ENCODE measurements around the gene XNDC1N.
A peak's percentile ranks its signal among the peaks of the same experiment; 100 is the strongest.

XNDC1N gene, protein sequence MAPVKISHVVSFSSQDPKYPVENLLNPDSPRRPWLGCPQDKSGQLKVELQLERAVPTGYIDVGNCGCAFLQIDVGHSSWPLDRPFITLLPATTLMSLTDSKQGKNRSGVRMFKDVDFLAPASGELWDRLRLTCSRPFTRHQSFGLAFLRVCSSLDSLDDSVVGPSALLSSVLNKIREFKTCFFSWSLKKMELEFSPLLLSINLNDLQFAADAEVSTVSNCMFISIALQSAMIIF

DNA sequence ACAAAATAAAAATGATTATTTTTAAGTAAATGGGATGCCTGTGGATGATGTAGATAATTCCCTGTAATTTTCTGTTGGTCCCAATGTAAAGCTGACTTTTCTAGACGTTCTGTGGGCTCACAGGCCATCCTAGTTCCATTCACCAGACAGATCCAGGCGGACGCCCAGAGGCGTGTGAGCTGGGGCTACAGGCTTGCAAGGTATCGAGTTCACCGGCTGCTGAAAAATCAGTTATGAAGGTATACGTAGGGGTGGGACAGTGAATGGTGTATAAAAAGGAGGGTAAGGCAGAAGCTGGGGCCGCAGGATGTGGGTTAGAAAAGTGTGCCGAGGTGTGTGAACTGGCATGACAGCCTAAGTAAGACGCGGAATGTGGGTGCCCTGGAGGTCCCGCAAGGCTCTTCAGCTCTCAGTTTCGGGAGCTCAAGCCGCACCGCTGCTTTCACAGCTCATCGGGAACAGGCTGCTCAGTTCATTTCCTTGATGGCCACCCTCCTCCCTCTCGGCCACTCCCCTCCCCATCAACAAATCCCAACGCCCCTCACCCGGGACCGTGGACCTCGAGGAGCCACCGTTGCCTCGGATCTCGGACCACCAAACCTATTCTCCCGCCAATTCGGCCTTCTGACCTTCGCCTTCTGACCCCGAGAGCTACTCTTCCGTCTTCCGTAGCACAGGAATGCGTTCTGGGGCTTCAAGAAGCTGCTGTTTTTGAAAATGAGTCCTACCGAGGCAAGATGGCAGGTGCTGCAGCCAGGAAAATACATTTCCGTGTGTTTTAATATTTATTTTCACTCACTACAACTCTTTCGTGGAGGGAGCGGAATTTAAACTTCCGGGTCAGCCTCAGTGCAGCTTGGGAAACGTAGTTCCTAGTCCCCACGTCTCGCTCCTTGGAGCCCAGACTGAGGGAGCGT lies at the start of gene XNDC1N:
Gene XNDC1N (minus strand): TSS at position 775 of the 917 bp plus-strand sequence. CDS start 5,241 bp downstream, outside the sequence.
- peak; percentile 83 for DNase-seq (ENCODE audit: low spot score)

DNA sequence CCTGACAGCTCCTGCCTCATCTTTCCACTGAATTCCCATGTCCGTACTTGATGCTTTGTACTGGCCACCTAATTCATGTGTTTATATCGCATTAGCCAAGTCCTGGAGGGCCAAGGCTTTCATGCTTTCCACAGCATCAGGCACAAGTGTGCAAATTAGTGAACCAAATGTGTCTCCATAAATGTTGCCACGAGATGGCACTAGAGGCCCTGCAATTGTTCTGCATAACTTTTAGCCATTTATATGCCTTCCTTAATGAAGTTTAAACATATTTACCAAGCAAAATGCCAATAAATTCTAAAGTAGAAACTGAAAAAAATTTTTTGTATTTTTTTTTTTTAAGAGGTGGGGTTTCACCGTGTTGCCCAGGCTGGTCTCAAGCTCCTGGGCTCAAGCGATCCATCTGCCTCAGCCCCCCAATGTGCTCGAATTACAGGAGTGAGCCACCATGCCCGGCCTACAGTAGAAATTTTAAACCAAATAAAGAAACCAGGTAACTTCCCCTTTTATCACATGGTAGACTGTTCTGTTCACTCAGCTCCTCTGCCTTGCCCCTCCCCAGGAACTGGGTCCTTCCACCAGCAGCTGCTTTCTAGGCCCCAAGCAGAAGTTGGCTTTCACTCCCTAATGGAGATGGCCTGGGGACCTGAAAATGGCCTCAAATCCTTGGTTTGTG lies 49.5 kb upstream of the XNDC1N start:
- DNase-seq (ENCODE audit: low spot score), result peak; percentile 63

DNA sequence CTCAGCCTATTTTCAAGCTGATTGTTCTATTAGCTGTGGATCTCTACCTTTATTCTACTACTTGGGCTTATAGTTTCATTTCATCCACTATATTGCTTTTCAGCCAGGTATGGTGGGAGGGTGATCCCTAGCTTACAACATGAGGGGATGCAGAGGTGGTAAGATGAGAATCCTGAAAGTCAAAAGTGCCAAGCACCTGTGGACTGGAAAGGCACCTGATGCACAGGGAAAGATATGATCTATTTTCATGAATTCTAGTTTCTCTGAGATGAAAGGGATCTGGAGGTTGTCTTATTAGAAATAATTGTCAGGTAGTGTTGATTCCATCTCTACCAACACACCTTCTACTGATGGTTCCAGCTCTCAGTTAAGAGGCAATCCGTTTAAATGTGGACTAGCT lies 48.7 kb upstream of the XNDC1N start:
- DNase-seq (ENCODE audit: low spot score), result no peak

DNA sequence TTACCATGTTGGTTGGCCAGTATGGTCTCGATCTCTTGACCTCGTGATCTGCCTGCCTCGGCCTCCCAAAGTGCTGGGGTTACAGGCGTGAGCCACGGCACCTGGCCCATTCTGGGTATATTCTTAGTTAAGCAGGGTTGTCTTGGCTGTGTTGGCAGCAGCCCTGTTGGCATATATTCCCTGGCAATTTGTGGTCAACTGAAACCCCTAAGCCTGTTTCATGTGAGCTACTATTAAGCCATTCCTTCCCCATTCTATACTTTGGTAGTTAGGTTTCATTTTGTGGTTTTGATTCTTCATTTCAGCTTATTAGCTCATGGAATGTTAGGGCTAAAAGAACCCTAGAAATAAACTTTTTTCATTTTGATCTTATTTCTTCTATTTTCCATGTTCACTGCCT lies 48.2 kb upstream of the XNDC1N start:
- DNase-seq (ENCODE audit: low spot score), result no peak

DNA sequence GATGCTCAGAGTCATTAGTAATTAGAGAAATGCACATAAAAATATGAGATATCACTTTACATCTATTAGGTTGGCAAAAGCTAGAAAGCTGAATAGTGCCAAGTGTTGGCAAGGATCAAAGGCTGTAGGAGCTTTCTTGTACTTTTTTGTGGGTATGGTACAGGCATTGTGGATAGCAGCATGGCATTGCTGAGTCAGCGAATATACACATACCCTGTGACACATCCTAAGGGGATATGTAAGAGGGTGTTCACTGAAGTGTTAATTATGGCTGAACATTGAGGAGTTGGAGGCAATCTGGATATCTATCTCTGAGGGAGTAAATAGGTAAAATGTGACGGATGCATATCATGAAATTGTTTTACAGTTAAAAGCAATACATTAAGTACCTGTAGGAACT lies 43.3 kb upstream of the XNDC1N start:
- DNase-seq (ENCODE audit: low spot score), result no peak

DNA sequence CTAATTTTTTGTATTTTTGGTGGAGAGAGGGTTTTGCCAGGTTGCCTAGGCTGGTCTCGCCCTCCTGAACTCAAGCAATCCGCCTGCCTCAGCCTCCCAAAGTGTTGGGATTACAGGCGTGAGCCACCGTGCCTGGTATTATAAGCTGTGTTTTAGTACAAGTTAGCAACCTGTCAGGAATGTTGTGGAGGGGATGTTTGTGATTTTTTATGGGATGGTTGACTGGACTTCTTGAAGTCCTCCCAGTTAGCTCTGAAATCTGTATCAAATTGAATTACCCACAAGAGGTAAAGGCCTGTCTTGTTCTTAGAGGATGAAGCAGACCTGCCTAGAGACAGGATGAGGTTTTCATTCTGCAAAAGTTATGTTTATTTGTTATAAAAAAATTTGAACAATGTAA lies 36.2 kb upstream of the XNDC1N start:
- no peak for DNase-seq (ENCODE audit: low spot score)

DNA sequence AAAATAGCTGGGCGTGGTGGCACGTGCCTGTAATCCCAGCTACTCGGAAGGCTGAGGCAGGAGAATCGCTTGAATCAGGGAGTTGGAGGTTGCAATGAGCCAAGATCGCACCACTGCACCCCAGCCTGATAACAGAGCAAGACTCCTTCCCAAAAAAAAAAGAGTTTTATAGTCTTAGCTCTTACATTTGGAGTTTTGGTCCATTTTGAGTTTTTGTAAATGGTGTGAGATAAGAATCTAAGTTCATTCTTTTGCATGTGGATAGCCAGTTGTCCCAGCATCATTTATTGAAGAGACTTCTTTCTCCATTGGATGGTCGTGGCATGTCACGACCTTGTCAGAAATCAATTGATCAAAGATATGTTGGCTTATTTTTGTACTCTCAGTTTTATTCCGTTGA lies 35.1 kb upstream of the XNDC1N start:
- no peak for DNase-seq (ENCODE audit: low spot score)

DNA sequence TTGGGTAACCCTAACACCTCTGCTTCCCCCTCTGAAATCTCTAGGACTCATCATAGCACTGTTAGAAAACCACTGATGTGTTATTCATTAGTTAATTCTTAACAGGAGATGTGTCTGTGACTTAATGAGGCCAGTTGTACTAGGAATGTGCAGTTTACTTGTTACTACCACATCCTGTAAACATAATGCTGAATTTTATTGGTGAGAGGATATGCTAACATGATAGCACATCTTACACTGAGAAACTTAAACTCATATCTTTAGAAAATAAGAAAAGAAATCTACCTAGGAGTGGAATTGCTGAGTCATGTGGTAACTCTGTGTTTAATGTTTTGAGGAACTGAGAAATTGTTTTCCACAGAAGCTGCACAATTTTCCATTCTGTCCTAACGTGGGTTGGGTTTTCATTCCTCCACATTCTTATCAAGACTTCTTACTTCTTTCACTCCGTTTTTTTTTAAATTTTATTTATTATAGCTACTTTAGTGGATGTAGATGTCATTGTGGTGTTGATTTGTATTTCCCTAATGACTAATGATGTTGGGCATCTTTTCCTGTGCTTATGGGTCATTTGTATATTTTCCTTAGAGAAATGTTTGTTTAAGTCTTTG lies 34.1 kb upstream of the XNDC1N start:
- no peak for DNase-seq (ENCODE audit: low spot score)

DNA sequence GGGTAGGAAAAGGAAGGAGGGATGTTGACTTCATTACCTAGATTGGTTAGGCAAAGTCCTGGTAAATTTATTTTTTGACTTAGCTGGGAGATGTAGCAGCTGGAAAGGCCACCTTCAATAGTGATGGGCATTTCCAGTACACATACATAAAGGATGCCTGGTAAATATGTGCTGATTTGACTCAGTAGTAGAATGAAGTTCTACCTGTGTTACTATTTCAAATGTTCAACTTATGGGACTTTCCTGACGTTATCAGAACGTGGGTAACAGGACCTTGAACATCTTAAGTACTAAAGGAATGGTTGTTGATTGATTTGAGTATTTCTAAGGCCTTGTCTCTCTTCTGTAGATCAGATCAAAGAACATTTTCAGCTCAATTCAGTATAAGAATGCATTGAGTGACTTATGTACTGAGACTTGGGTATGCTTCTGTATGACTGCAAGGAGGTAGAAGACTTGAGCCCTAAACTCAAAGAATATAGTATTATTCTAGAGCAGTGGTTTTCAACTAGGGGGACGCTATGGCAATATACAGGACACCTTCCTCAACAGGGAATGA lies 27.6 kb upstream of the XNDC1N start:
- no peak for DNase-seq (ENCODE audit: low spot score)

DNA sequence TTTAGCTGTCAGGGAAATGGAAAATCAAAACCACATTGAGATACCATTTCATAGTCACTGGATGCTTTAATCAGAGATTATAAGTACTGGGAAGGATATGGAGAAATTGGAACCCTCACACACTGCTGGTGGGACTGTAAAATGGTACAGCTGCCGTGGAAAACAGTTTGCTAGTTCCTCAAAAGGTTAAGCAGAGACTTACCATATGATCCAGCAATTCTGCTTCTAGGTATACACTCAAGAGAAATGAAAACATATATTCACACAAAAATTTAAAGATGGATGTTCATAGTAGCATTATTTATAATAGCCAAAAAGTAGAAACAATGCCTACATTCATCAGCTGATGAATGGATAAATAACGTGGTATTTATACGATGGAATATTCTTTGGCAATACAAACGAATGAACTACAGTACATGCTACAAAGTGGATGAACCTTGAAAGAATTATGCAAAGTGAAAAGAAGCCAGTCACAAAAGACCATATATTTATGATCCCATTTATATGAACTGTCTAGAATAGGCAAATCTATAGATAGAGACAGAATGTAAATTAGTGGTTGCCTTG lies 23.4 kb upstream of the XNDC1N start:
- no peak for DNase-seq (ENCODE audit: low spot score)

DNA sequence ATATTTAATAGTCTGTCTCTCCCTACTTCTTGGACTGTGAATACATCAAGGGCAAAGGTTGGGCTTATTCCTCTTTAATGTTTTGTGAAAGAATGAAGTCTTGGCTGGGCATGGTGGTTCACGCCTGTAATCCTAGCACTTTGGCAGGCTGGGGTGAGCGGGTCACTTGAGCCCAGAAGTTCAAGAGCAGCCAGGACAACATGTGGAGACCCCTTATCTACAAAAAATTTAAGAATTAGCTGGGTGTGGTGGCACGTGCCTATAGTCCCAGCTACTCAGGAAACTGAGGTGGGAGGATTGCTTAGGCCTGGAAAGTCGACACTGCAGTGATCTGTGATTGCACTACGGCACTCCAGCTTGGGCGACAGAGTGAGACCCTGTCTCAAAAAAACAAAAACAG lies 20.6 kb upstream of the XNDC1N start:
- no peak for DNase-seq (ENCODE audit: low spot score)

DNA sequence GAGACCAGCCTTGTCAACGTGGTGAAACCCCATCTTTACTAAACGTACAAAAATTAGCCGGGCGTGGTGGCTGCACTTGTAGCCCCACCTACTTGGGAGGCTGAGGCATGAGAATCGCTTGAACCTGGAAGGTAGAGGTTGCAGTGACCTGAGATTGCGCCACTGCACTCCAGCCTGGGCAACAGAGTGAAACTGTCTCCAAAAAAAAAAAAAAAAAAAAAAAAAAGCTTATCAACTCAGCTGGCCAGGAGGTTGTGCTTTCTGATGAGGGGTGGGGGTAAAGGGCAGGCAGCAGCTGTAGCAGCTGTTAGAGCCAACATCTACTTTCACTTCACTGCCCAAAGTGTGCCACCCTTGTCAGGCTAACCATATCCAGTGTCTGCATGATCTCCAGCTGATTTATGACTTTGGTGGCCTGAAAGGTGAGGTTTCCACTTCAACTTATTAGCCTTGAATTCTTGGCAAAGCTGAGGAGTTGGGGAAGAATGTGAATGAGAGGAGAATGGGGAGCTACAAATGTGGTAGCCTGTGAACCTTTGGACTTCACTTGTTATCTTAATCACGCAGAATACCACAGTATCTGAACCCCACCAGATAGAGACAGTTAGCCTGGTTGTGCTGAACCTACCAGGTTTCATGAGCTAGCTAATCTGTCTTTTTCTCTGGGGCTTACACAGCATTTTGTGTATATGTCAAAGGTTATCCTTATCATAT lies 20.1 kb upstream of the XNDC1N start:
- no peak for DNase-seq (ENCODE audit: low spot score)

DNA sequence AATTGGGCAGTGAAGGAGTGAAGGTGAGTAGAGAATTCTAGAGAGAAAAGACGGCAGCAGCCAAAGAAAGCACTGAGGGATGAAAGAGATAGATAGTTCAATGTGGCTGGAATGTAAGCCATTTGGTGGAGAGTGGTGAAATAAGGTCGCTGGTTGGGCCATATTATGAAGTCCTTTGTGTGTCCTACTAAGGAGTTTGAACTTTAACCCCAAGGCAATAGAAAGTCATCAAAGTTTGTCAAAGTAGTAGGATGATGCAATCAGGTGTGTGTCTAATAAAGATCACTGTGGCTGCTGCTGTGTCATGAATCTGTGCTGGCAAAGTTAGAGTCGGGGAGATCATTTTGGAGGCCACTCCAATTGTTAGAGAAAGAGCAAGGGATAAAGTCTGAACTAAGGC lies 19.1 kb upstream of the XNDC1N start:
- DNase-seq (ENCODE audit: low spot score), result no peak

DNA sequence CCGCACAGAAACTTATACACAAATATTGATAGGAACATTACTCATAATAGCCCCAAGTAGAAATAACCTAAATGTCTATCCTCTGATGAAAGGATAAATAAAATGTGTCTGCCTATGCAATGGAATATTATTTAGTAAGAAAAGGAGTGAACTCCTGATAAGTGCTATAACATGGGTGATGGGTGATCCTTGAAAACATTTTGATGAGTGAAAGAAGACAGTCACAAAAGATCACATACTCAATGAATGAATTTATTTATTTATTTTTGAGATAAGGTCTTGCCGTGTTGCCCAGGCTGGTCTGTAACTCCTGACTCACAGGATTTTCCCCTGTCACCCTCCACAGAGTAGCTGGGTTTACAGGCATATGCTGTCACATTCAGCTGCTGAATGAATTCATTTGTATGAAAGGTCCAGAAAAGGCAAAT lies 17.8 kb upstream of the XNDC1N start:
- DNase-seq (ENCODE audit: low spot score), result no peak

DNA sequence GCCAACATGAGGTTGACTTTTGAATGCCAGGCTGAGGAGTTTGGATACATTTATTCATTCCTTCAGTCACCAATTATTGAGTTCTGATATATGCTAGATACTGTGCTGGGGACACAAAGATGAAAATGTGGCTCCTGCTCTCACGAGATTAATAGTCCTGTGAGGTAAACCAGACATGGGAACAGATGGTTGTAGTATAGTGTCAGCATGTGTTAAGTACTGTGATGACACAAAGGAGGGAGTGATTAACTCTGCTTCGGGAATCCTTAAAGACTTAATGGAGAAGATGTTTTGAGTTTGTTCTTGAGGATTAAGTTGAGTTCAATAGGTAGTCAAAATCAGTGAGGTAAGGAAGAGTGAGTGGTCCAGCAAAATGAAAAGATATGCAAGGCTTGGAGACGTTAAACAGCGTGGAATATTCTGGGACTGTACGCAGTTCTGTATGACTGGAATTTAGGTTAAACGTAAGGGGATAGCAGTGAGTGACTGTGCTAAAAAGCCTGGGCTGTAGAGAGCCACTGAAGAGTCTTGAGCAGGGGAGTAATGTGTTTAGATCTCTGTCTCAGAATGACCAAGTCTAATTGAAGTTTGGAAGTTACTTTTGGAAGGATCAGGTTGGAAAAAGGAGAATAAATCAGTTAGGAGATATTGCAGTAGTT lies 12.3 kb upstream of the XNDC1N start:
- DNase-seq (ENCODE audit: low spot score), result peak; percentile 65

DNA sequence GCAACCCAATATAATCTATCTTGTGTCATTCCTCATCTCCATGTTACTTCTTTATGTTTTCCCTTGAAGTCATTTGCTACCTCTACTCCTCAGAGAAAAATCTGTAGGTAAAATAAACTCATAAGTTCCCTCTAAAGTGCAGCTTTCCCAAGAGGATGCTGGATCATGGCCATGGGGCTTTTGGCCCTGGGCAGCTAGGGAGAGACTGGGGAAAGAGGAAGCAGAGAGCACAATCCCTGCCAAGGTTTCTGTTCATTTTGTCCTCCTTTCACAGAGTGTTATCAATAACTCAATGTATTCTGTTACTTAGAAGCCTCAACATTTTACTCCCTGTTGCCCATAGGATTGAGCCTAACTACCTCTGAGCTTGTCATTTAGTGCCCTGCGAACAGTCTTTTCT lies 9.4 kb upstream of the XNDC1N start:
- no peak for DNase-seq (ENCODE audit: low spot score)

DNA sequence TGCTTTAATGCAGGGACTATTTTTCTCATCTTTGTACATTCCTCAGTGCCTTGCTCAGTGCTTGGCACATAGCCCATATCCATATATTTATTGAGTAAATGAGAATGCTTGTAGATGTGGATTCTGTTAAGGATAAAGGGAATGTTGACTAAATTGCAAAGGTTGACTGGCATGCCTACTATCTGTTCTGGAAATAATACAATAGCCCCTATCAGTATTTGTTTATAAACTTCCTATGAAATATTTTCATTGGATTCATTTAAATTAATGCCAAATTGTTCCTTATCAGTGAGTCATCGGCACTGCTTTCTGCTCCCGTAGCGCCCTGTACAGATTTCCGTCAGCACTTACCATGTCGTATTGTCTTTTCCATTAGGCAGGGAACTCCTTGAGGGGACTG lies 8.4 kb upstream of the XNDC1N start:
- DNase-seq (ENCODE audit: low spot score), result no peak

DNA sequence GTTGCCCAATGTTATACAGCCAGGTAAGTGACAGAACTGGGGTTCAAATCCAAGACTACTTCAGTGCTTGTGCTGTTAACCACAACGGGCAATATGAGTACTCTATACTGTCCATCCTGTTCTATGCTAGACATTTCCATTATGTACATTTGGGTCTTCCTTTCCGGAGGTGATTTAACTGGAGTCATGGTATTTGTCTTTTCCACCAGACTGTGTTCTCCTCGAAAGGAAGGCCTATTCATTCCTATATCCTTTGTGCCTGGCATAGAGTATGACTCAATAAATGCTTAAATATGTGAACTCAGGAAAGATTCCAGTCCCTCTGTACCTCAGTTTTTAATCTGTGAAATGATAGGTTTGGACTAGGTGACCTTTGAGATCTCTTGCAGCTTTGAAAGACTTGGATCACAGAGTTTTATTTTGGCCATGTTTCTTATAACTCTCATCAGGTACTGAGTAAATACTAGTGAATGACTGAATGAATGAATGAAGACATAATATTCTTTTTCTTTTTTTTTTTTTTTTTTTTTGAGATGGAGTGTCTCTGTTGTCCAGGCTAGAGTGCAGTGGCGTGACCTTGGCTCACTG lies 7.0 kb upstream of the XNDC1N start:
- no peak for DNase-seq (ENCODE audit: low spot score)

DNA sequence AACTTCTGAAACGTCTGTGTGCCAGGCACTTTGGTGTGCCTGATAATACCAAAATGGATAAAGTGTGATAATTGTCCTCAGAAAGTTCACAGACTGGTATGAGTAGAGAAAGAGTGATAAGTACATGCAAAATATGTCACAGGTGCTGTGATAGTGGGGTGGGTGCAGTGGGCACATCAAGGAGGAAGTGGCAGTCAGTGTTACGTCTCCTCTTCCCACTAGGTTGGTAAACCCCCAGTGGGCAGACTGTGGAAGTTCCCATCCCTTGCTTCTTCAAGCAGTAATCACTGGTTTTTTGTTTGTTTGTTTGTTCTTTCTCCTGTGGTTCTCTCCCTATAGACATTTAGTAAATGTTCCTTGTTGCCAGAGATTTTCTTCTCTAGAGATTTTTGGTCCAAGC lies 5.8 kb upstream of the XNDC1N start:
- no peak for DNase-seq (ENCODE audit: low spot score)

All from D341Med (cell line).